Left forelimb (tissue), 1 donor: ENCODE measurements around the gene CLDN1.
"Not testable (repeated sequence)": the region's sequence is repeated elsewhere in the genome, so short reads cannot be mapped to it uniquely, and the experiment has no call there.

Source experiments
- DNase-seq: peaks from one replicate; pipeline ENCODE4 v3.0.0-alpha.2; 2018; ENCODE audit warnings: low spot score

The CLDN1 gene

GRCh38 chr3:190291994-190292584, 30.2 kb downstream of the CLDN1 start:
- no peak for DNase-seq

GRCh38 chr3:190289989-190290388, 32.3 kb downstream of the CLDN1 start:
- DNase-seq, result no peak

- DNase-seq, result no peak
Observed at GRCh38 chr3:190288836-190289235, 33.4 kb downstream of the CLDN1 start.

GRCh38 chr3:190286014-190286413, 36.2 kb downstream of the CLDN1 start:
- no peak for DNase-seq

GRCh38 chr3:190281308-190282051, 40.8 kb downstream of the CLDN1 start:
- no peak for DNase-seq

- DNase-seq, result no peak
Observed at GRCh38 chr3:190279690-190280089, 42.6 kb downstream of the CLDN1 start.

GRCh38 chr3:190272747-190273146, 49.5 kb downstream of the CLDN1 start:
- DNase-seq, result no peak

GRCh38 chr3:190269101-190269500, 53.1 kb downstream of the CLDN1 start:
- DNase-seq, result no peak

GRCh38 chr3:190267464-190267863, 54.8 kb downstream of the CLDN1 start:
- not testable (repeated sequence) for DNase-seq

GRCh38 chr3:190266913-190267290, 55.3 kb downstream of the CLDN1 start:
- DNase-seq, result no peak

GRCh38 chr3:190266265-190266912, 55.9 kb downstream of the CLDN1 start:
- no peak for DNase-seq

- no peak for DNase-seq
Observed at GRCh38 chr3:190265796-190266195, 56.5 kb downstream of the CLDN1 start.

GRCh38 chr3:190265126-190265525, 57.1 kb downstream of the CLDN1 start:
- no peak for DNase-seq

GRCh38 chr3:190261740-190262139, 60.5 kb downstream of the CLDN1 start:
- DNase-seq, result no peak

GRCh38 chr3:190261015-190261414, 61.2 kb downstream of the CLDN1 start:
- DNase-seq, result no peak

- DNase-seq, result no peak
Observed at GRCh38 chr3:190260301-190260700, 61.9 kb downstream of the CLDN1 start.

- DNase-seq, result no peak
Observed at GRCh38 chr3:190258634-190259033, 63.6 kb downstream of the CLDN1 start.
